Motor neuron (in vitro differentiated cells): ENCODE results near the gene TBX6. TPM values are rescaled to one million over a fixed set of nuclear protein-coding genes. Genes with fewer than 3 reads are reported as not detected.

Experiments used
- ATAC-seq, 8 experiments: fragments of 200-7000 bp; cut with Tn5 transposase; replicated peaks in 6 of 8; 2 replicates each; pipeline ENCODE4 v1.8.0; 2021; ENCODE audit warnings: mild to moderate bottlenecking in 8 of 8, moderate library complexity in 8 of 8
- H3K27ac ChIP-seq, 2 donors: fragments of 250-450 bp; sonication (Bioruptor Pico); 2 replicates each; pipeline ENCODE4 v1.9.0; 2021; ENCODE audit warnings: antibody characterized with exemption in 2 of 2, mild to moderate bottlenecking in 2 of 2, moderate library complexity in 1 of 2
- H3K4me1 ChIP-seq, 2 donors: fragments of 250-450 bp; sonication (Bioruptor Pico); replicated peaks in 1 of 2; 2 replicates each; pipeline ENCODE4 v1.6.1; 2021; ENCODE audit warnings: antibody characterized with exemption in 2 of 2, mild to moderate bottlenecking in 2 of 2, moderate library complexity in 1 of 2
- H3K4me3 ChIP-seq, 5 donors: fragments of 250-450 bp; sonication (Bioruptor Pico); 2 replicates each; pipeline ENCODE4 v1.9.0; 2021; ENCODE audit warnings: antibody characterized with exemption in 5 of 5, mild to moderate bottlenecking in 5 of 5, moderate library complexity in 4 of 5
- WGBS, 10 experiments: fragments of 450-650 bp; shearing (Covaris generic); methylation state at CpG; one replicate each; pipeline ENCODE4 v1.0.0; 2022; 5-methylcytosine and 5-hydroxymethylcytosine counted together
- in situ Hi-C, 9 experiments: fragments of 400-800 bp; cut with MboI; loops; one replicate each; pipeline ENCODE4 v1.15.0; 2021; ENCODE audit warnings: low sequenced_read_pairs in 9 of 9, low pct_unique_long_range_greater_than_20kb in 2 of 9; ENCODE audit not compliant: unreplicated experiment in 9 of 9
- total RNA-seq, 8 experiments: library from RNA; unstranded; fragments of 300-600 nt; gene quantifications; 2 replicates each; pipeline versions ENCODE4 v1.2.3 to v1.2.4, GENCODE V29; 2022

TBX6 gene
- total RNA-seq, 8 experiments from 2014 or later, result 0.25 to 1.6 (median 0.63) TPM

DNA sequence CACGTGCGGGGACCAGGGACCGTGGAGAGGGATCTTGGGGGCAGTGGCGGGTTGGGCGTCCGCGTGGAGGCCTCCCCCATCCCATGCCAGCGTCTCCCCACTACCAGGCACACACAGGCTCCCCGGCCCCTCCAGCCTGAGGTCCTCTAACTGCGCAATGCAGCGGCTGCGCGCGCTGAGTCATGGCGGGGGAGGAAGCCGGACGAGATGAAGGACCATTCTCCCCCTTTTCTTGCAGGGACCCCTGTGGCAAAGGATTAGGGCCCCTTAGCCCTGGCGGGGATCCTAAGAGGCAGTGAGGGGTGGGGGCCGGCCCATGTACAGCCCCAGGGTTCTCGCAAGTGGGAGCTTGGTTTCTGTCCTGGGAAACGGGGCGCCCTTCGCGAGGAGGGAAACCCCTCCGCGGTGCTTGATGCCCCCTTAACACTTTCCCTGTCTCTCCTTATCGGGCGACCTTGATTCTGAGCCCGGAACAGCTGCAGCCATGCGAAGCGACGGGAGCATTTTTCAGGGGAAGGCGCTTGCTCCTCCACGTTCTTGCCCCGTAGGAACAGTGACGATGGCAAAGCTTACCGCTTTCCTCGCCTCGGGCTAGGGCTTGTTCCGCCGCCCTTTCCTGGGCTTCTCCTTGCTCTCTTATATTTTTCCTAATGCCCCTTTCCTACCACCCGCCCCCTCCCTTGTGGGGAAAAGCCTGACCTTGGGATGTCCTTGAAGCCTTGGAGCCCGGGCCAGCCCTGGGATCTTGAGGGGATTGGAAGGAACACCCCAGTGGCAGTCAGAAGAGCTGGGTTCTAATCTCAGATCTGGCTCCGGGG is 25.6 kb downstream of the TBX6 start:
- in situ Hi-C loops, result no loop called here
- WGBS, 10 experiments, result 0 to 2% (median 1%) methylated on average over 5 to 15 of the region's 44 CpGs; no CpG with 5 or more reads in 6 of the 10 experiments
- ATAC-seq, result peak; percentile 5 to 11 (median 7)
- peak overlapping the region; percentile 97 for H3K27ac ChIP-seq
- H3K4me1 ChIP-seq, result peaks cover 23 to 35% of the 10 kb centered on the region in 2 donors
- peak overlapping the region; percentile 49 to 96 (median 87) for H3K4me3 ChIP-seq

DNA sequence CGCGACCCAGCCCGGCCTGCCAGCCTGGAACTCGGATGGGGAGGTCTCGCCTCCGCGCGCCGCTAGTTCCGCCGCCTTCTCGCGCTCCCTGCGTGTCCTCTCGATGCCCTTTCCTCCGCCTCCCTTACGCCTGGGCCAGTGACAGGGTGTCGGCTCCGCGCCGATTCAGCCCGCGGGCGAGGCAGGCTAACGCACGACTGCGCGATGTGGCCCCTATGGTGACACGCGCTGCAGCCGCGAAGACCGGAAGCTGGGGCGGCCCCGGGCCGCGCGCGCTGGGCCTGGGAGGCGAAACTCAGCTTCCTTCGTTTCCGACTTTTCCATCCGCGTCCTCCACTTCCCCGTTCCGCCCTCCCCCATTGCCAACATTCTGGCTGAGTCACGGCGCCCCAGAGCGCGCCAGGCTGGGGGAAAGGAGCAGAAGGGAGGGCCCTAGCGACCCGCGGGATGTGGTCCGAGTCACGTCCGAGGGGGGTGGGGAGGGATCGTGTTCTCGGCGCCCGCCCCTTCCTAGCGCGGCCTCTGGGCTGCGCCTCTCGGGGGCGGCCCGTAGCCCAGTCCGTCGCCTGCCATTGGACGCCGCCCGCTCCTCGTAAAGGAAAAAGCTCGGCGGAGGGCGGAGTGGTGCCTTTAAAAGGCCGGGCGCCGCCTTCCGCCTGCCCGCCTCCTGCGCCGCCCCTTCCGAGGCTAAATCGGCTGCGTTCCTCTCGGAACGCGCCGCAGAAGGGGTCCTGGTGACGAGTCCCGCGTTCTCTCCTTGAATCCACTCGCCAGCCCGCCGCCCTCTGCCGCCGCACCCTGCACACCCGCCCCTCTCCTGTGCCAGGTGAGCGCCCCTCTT is 26.4 kb downstream of the TBX6 start, which contains the start of gene ALDOA:
ALDOA (plus strand) TSS at position 659 of the 841 bp plus-strand sequence. CDS start 1,138 bp downstream, outside the sequence.
- in situ Hi-C loops, result no loop called here
- WGBS, 10 experiments, result 0% methylated on average over 2 to 16 of the region's 99 CpGs; no CpG with 5 or more reads in 7 of the 10 experiments
- Histone ChIP-seq H3K4me1 (peaks cover 28 to 39% of the 10 kb centered on the region in 2 donors), H3K27ac (peak within 1 kb of the TSS; percentile 97), H3K4me3 (peak within 1 kb of the TSS; percentile 49 to 96 (median 87))
- peak; percentile 70 to 86 (median 83) for ATAC-seq

DNA sequence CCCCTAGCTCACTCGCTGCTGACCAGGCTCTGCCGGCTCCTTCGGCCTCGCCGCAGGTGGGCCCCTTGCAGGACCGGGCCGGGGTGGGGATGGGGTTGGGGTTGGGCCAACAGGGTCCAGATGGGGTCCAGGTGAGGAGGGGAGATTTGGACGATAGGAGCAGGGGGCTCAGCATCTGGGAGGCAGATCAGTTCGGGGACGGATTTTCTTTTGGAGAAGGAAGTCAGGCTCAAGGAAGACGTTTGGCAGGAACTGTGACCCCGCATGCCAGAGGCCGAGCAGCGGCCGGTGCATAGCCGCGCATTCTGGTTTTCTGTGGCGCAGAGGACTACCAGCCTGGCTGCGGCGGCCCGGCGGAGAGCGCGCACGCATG is 27.0 kb downstream of the TBX6 start:
- 0% methylated on average over 1 of the region's 25 CpGs; no CpG with 5 or more reads in 9 of the 10 experiments for WGBS, 10 experiments
- Histone ChIP-seq H3K27ac (peak overlapping the region; percentile 97), H3K4me1 (peaks cover 30 to 38% of the 10 kb centered on the region in 2 donors), H3K4me3 (peak overlapping the region; percentile 49 to 96 (median 87))
- in situ Hi-C loops, result no loop called here
- peak in 5 of 8 experiments; percentile 0 to 8 (median 5) for ATAC-seq

DNA sequence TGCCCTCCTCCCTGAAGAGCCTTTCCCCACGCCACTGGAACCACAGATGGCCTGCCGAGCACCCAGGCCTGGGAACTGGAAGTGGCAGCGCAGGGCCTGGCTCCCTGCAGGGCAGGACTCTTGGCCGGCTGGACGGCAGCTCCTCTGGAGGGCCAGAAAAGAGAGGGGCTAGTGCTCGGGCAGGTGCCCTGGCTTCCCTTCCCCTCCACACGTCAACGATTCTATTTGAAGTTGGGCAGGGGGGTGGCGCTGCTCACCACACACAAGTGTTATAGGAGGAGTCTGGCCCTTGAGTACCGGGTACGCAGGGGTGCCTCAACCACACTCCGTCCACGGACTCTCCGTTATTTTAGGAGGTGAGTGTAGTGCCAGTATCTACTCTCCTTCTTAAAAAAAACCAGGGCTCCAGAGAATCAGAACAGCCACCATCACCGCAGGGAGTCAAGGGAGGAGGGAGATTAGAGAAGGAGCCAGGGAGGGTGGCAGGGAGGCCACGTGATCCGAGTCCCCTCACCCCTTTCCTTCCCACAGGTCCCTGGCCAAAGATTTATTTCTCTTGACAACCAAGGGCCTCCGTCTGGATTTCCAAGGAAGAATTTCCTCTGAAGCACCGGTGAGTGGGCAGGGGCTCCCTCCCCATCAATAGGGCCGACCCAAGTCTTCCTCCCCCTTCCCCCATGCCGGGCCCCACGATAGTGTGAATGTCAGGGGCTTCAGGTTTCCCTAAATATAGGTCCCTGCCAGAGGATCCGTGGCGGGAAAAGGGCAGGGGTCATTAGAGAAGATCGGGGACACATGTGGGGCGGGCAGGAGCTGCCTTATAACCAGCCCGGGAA is 27.6 kb downstream of the TBX6 start:
- peaks cover 30 to 33% of the 10 kb centered on the region in 2 donors for H3K4me1 ChIP-seq
- peak overlapping the region; percentile 49 to 96 (median 87) for H3K4me3 ChIP-seq
- H3K27ac ChIP-seq, result peak overlapping the region; percentile 97
- peak in 7 of 8 experiments; percentile 1 to 48 (median 30) for ATAC-seq
- WGBS, 10 experiments, result 0 to 10% (median 7%) methylated on average over 2 to 6 of the region's 27 CpGs; no CpG with 5 or more reads in 7 of the 10 experiments
- in situ Hi-C loops, result no loop called here

DNA sequence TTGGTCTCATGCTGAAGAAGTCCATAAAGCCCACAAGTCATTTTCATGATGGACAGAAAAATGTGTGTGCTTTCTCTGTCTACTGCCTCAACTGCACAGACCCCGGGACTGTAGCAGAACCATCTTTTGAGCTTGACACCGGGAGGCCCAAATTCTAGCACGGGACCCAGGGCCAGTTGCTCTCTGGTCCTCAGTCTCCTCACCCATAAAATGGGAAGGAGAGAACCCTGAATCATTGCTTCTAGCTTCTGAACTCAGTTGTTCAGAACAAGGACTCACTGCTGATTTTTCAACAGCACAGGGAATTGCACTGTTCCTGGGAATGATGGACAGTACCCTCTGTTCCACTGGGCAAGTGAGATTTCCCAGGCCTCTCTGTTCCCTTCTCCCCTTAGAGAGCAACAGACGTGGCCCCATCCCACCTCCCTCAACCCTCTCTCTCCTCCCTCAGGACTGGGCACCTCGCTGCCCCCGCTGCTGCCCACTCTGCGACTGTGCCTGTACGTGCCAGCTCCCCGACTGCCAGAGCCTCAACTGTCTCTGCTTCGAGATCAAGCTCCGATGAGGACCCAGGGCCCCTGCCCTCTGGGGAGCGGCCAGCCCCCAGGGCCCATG is 28.3 kb downstream of the TBX6 start:
- in situ Hi-C loops, result no loop called here
- Histone ChIP-seq H3K4me3 (peak overlapping the region; percentile 49 to 96 (median 87)), H3K27ac (peak overlapping the region; percentile 97), H3K4me1 (peaks cover 27 to 30% of the 10 kb centered on the region in 2 donors)
- WGBS, 10 experiments, result 0 to 94% (median 77%) methylated on average over 1 to 6 of the region's 12 CpGs; no CpG with 5 or more reads in 2 of the 10 experiments
- no peak for ATAC-seq

DNA sequence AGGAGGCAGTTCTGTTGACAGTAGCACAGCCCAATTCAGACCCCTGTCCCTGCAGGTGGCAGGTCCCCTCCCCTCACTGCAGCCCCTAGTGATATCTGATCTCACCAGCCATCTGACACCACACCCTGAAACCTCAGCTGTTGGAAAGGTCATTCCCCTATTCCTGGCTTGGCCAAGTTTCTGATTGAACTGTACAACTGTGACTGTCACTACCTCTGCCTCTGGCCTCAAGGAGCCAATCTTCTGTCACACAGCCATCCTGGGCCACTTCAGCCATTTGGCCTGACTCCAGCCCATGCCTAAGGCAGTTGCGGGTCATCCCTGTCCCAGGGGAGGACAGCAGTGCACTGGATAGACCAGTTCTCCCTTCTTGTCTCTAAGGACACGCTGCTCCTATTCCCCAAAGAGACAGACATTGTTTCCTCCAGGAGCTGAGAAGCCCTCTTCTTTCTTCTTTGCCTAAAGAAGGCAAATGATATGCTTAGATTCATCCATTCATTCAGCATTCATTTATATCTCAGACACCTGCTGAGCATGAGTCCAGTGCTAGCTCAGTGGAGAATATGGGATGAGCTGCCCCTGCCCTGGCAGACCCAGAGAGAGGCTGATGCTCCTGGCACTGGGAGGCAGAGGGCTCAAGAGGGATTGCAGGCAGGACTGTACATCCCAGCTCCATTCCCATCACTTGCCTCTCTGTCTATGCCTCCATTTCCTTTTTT is 30.7 kb downstream of the TBX6 start:
- Histone ChIP-seq H3K4me3 (no peak overlapping the region), H3K4me1 (peaks cover 13 to 17% of the 10 kb centered on the region in 2 donors), H3K27ac (peak overlapping the region; percentile 9 to 22)
- in situ Hi-C loops, result no loop called here
- 29 to 100% (median 60%) methylated on average over 1 to 2 of the region's 2 CpGs; no CpG with 5 or more reads in 7 of the 10 experiments for WGBS, 10 experiments
- ATAC-seq, result no peak

DNA sequence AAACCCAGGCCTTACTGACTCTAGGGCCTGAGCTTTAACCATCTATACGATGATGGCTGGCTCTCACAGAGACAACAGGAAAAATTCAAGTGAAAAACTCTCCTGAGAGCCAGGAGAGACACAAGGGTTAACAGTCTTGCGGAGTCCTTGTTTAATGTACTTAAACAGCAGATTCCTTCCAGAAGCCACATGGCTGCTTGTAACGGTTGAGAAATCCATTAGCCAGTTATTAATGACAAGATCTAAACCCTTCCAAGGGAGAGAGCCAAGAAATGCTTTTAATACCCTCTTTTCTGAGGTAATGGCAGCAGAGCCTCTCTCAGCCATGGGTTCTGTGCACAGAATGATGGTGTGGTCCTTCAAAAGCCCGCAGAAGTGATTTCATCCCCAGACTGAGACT is 31.4 kb downstream of the TBX6 start:
- no peak for ATAC-seq
- WGBS, 10 experiments, result 0 to 100% (median 81%) methylated on average over 1 to 4 of the region's 4 CpGs; no CpG with 5 or more reads in 1 of the 10 experiments
- H3K4me1 ChIP-seq, result peaks cover 13 to 17% of the 10 kb centered on the region in 2 donors
- no peak overlapping the region for H3K4me3 ChIP-seq
- in situ Hi-C loops, result no loop called here
- peak overlapping the region in 1 of 2 donors; percentile 22 for H3K27ac ChIP-seq

DNA sequence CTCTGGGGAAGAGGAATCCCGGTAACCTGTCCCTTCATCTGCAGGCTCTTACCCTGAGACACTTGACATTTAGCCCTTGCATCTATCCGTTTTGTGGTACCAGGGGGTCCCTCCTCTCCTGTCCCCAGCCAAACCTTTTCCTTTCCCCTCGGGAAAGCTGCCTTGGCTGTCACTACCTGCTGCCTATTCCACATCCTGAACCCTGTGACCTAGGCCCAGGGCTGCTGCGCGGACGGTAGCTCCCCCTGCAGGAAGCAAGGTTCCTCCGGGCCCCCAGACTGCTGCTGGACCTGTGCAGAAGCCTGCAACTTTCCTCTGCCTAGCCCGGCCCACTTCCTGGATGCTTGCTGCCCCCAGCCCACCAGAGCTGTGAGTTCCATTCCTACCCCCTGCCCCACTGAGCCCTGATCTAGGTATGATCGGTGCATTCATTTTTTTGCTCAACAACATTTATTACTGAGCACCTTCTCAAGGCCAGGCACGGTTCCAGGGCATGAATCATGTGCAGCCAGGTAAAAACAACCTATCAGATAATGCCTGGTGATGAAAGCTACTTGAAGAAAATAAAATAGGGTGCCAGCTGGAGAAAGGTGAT is 36.7 kb downstream of the TBX6 start:
- H3K27ac ChIP-seq, result peak overlapping the region in 1 of 2 donors; percentile 20
- in situ Hi-C loops, result no loop called here
- WGBS, 10 experiments, result 0 to 100% (median 35%) methylated on average over 1 to 5 of the region's 10 CpGs; no CpG with 5 or more reads in 2 of the 10 experiments
- no peak overlapping the region for H3K4me3 ChIP-seq
- ATAC-seq, result peak in 7 of 8 experiments; percentile 9 to 48 (median 34)
- peaks cover 10 to 16% of the 10 kb centered on the region in 2 donors for H3K4me1 ChIP-seq

DNA sequence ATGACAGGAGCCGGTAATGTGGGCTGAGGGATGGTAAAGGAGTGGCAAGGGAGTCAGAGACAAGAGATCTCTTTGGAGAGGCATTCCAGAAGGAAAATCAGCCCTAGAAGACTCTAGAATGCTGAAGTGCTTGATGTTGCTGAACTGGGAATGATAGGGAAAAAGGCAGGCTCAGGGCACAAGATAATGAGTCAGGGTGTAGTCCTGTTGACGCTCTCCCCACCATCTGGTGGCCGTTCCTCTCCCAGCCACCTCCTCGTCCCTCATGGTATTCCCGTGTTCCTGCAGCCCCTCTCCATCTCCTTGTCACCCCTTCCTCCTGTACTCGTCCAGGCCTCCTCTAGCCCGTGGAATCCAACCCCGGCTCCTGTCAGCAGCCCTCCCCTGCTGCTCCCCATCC is 37.3 kb downstream of the TBX6 start:
- no peak overlapping the region for H3K4me3 ChIP-seq
- ATAC-seq, result no peak
- H3K4me1 ChIP-seq, result peaks cover 9 to 16% of the 10 kb centered on the region in 2 donors
- peak overlapping the region in 1 of 2 donors; percentile 20 for H3K27ac ChIP-seq
- WGBS, 10 experiments, result 40 to 88% (median 43%) methylated on average over 1 to 5 of the region's 8 CpGs; no CpG with 5 or more reads in 5 of the 10 experiments
- in situ Hi-C loops, result no loop called here

DNA sequence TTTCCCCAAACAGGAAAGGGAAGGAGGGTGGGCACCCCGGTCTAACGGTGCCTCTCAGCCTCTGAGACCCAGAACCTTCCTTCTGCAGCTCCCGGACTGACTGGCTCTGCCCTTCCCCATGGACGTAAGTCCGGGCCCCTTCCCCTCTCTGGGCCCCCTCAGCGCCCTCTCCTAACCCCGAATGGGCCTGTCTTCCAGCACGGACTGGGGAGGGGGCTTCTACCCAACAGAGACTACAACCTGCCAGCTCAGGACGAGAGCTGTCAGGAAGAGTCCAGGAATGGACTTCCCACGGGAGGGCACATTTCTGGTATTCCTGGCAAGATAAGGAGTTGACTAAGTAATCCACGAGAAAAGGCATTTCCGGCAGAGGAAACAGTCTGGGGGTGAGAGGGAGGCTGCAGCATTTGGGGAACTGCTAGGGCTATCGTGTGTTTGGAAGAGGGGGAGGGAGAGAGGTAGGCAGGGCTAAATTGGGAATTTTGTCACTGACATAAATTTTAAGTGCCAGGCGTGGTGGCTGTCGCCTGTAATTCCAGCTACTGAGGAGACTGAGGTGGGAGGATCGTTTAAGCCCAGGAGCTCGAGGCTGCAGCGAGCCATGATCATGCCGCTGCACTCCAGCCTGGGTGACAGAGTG is 38.2 kb downstream of the TBX6 start:
- in situ Hi-C loops, result no loop called here
- Histone ChIP-seq H3K4me3 (peak overlapping the region; percentile 53 to 78 (median 64)), H3K27ac (no peak overlapping the region), H3K4me1 (peaks cover 9 to 16% of the 10 kb centered on the region in 2 donors)
- 0 to 40% (median 1%) methylated on average over 1 to 7 of the region's 19 CpGs; no CpG with 5 or more reads in 2 of the 10 experiments for WGBS, 10 experiments
- peak; percentile 41 to 59 (median 48) for ATAC-seq
